NT2/D1 (cell line): Measurements from ENCODE around the gene PCDH10.

Source experiments
- SUZ12 ChIP-seq: IDR thresholded peaks from 2 replicates; pipeline ENCODE4 v1.6.1; 2011; ENCODE audit not compliant: insufficient read length, insufficient read depth; ENCODE audit errors: extremely low read depth
- YY1 ChIP-seq: IDR thresholded peaks from 2 replicates; pipeline ENCODE4 v1.6.1; 2011; ENCODE audit not compliant: insufficient read length, insufficient read depth
- ZNF274 ChIP-seq: IDR thresholded peaks from 2 replicates; pipeline ENCODE4 v1.6.1; 2011; ENCODE audit warnings: mild to moderate bottlenecking, low read depth, low read length

DNA sequence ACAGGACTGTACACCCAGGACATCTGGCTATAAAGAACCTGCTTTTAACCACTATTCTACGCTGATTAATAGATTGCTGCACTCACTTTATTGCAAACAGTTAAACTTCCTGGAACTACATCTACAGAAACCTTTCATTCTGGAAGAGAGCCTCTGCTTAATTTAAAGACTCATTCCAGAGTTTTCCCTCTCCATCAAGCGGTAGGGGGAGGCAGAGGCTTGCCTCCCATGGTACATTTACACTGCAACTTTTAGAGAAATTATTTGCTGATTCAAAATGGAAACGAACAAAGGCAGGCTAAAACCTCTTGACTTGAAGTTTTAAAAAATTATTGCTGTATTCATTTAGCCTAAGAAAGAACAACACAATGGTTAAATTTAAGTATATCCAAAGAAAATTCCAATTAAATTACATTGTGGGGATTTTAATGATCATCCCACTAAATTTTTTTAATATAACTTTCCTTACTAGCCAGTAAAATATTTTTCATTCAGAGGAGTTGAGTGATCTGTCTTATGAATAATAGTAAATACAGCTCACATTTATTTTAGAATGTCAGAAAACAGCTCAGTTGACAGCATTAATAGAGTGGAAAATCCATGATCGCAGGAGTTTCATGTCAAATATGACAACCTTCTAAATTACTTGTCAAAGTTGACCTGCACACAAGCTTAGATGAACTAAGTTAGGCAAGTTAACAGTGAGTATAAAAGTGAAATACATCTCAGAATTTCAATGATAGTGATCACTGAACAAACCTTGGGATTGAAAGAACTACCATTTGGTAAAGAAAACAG, 46.3 kb upstream of the PCDH10 start:
- no peak for TF ChIP-seq ZNF274
- TF ChIP-seq SUZ12 = no peak
- no peak for TF ChIP-seq YY1
